GM12801 (cell line): ENCODE data around the gene OR2AJ1.

Source experiments
- CTCF ChIP-seq: IDR thresholded peaks from one replicate; pipeline ENCODE4 v1.5.1; 2011; ENCODE audit warnings: control low read depth; ENCODE audit not compliant: insufficient read length; ENCODE audit errors: extremely low read depth

The OR2AJ1 gene

GRCh38 chr1:247924868-247925267, at the start of gene OR2AJ1:
Gene OR2AJ1 (plus strand): TSS chr1:247924889. CDS start chr1:247933769, 8,880 bp downstream.
- no peak for TF ChIP-seq CTCF

- TF ChIP-seq CTCF, result no peak
Observed at GRCh38 chr1:247883346-247883745, 41.3 kb upstream of the OR2AJ1 start.

GRCh38 chr1:247884797-247885413, 39.8 kb upstream of the OR2AJ1 start:
- TF ChIP-seq CTCF, result no peak

GRCh38 chr1:247895163-247895637, 29.5 kb upstream of the OR2AJ1 start, which contains the start of gene OR2W3:
Gene OR2W3 (plus strand): TSS chr1:247895587. CDS start chr1:247895587, 0 bp downstream.
- no peak for TF ChIP-seq CTCF

GRCh38 chr1:247895976-247896375, 28.7 kb upstream of the OR2AJ1 start:
- no peak for TF ChIP-seq CTCF

DNA sequence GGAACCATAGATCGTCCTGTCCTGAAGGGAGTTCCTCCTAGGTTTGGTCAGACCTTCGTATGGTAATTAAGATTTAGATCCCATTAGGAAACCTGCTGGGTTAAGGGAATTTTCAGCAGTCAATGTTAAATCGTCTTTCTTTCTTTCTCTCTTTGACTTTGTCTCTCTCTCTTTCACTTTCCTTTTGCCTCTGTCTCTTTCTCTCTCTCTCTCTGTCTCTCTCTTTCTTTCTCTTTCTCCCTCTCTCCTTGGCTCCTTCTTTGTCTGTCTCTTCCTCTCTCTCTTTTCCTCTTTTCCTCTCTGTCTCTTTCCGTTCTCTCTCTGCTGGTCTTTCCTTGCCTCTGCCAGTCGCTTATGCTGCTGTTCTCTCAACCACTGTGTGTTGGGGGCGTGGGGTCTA, 20.6 kb upstream of the OR2AJ1 start:
- no peak for TF ChIP-seq CTCF

- TF ChIP-seq CTCF, result no peak
Observed at GRCh38 chr1:247905181-247905580, 19.5 kb upstream of the OR2AJ1 start.
